ENCODE measurements around the gene NFATC1. TPM values are rescaled to one million over a fixed set of nuclear protein-coding genes. Genes with fewer than 3 reads are reported as not detected.

NFATC1 gene
- total RNA-seq, 4 donors from 2014 or later, result 7.1 to 74.7 (median 28.4) TPM

GRCh38 chr18:79507546-79508480 is 112.1 kb downstream of the NFATC1 start:
- Histone ChIP-seq H3K27ac (peak overlapping the region; percentile 88 to 90 (median 90)), H3K27me3 (no peaks in the 10 kb centered on the region), H3K4me3 (peak overlapping the region; percentile 49 to 65 (median 54)), H3K9me3 (no peaks in the 10 kb centered on the region), H3K36me3 (no peaks in the 10 kb centered on the region), H3K4me1 (peaks cover 23 to 32% of the 10 kb centered on the region in 2 donors)
- TF ChIP-seq POLR2A (IDR thresholded peaks at IDR 0.05), result peak; percentile 13 to 19
- TF ChIP-seq, protein P1, sequence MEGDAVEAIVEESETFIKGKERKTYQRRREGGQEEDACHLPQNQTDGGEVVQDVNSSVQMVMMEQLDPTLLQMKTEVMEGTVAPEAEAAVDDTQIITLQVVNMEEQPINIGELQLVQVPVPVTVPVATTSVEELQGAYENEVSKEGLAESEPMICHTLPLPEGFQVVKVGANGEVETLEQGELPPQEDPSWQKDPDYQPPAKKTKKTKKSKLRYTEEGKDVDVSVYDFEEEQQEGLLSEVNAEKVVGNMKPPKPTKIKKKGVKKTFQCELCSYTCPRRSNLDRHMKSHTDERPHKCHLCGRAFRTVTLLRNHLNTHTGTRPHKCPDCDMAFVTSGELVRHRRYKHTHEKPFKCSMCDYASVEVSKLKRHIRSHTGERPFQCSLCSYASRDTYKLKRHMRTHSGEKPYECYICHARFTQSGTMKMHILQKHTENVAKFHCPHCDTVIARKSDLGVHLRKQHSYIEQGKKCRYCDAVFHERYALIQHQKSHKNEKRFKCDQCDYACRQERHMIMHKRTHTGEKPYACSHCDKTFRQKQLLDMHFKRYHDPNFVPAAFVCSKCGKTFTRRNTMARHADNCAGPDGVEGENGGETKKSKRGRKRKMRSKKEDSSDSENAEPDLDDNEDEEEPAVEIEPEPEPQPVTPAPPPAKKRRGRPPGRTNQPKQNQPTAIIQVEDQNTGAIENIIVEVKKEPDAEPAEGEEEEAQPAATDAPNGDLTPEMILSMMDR (IDR thresholded peaks at IDR 0.05 in 4 of 5, conservative IDR thresholded peaks at IDR 0.05 in 1 of 5), result no peak
- intact Hi-C loops (cut with DNase I; ENCODE audit: low total_unique reads), result loop anchor here (1.0 to 10.0 kb wide), 3 partner anchors 66 to 527 kb away; partner anchors contain the start of gene RBFA
- peak; percentile 57 to 76 for DNase-seq
- in situ Hi-C loops (cut with MboI; ENCODE audit: low sequenced_read_pairs in 4 of 4), result loop anchor here in 2 of 4 donors (10.0 kb wide), 1 partner anchor 103 kb away; no protein-coding TSS in a partner anchor
- peak; percentile 84 to 87 for ATAC-seq

GRCh38 chr18:79508565-79509535 is 113.1 kb downstream of the NFATC1 start:
- Histone ChIP-seq H3K27ac (peak overlapping the region; percentile 88 to 90 (median 90)), H3K36me3 (no peaks in the 10 kb centered on the region), H3K4me3 (peak overlapping the region in 3 of 4 donors; percentile 49 to 57 (median 51)), H3K27me3 (no peaks in the 10 kb centered on the region), H3K4me1 (peaks cover 23 to 32% of the 10 kb centered on the region in 2 donors), H3K9me3 (no peaks in the 10 kb centered on the region)
- DNase-seq (peak in 1 of 2 donors; percentile 18), ATAC-seq (no peak)
- in situ Hi-C loops (cut with MboI; ENCODE audit: low sequenced_read_pairs in 4 of 4), result loop anchor here in 2 of 4 donors (10.0 kb wide), 1 partner anchor 104 kb away; no protein-coding TSS in a partner anchor
- intact Hi-C loops (cut with DNase I; ENCODE audit: low total_unique reads), result loop anchor here (5.0 to 10.0 kb wide), 2 partner anchors 67 to 526 kb away; partner anchors contain the start of gene RBFA
- no peak for TF ChIP-seq POLR2A (IDR thresholded peaks at IDR 0.05)

- DNase-seq (peak in 1 of 2 donors; percentile 4), ATAC-seq (no peak)
- in situ Hi-C loops (cut with MboI; ENCODE audit: low sequenced_read_pairs in 4 of 4) (loop anchor here in 2 of 4 donors (10.0 kb wide), 1 partner anchor 105 kb away; no protein-coding TSS in a partner anchor), intact Hi-C loops (cut with DNase I; ENCODE audit: low total_unique reads) (loop anchor here (5.0 to 10.0 kb wide), 2 partner anchors 67 to 525 kb away; partner anchors contain the start of gene RBFA)
- no peaks in the 10 kb centered on the region for H3K36me3 ChIP-seq
- no peaks in the 10 kb centered on the region for H3K27me3 ChIP-seq
- peak overlapping the region in 1 of 4 donors; percentile 10 for H3K27ac ChIP-seq
- H3K9me3 ChIP-seq, result no peaks in the 10 kb centered on the region
- peaks cover 23 to 32% of the 10 kb centered on the region in 2 donors for H3K4me1 ChIP-seq
- no peak for TF ChIP-seq POLR2A (IDR thresholded peaks at IDR 0.05)
- no peak overlapping the region for H3K4me3 ChIP-seq
These were observed 113.8 kb downstream of the NFATC1 start for GRCh38 chr18:79509536-79509930.

- peak in 1 of 2 donors; percentile 2 for DNase-seq
- no peak for ATAC-seq
- H3K9me3 ChIP-seq, result no peaks in the 10 kb centered on the region
- intact Hi-C loops (cut with DNase I; ENCODE audit: low total_unique reads) (no loop called here), in situ Hi-C loops (cut with MboI; ENCODE audit: low sequenced_read_pairs in 4 of 4) (no loop called here)
- H3K4me1 ChIP-seq, result peaks cover 23 to 32% of the 10 kb centered on the region in 2 donors
- H3K27ac ChIP-seq, result no peak overlapping the region
- no peaks in the 10 kb centered on the region for H3K36me3 ChIP-seq
- no peak for TF ChIP-seq POLR2A (IDR thresholded peaks at IDR 0.05)
- TF ChIP-seq, protein P1 (IDR thresholded peaks at IDR 0.05 in 4 of 5, conservative IDR thresholded peaks at IDR 0.05 in 1 of 5), result no peak
- H3K27me3 ChIP-seq, result no peaks in the 10 kb centered on the region
- H3K4me3 ChIP-seq, result no peak overlapping the region
These were observed 114.4 kb downstream of the NFATC1 start for GRCh38 chr18:79510046-79510685.
